H1 (cell line): ENCODE data around the gene URM1. TPM values are rescaled to one million over a fixed set of nuclear protein-coding genes. Genes with fewer than 3 reads are reported as not detected.
A peak's percentile ranks its signal among the peaks of the same experiment; 100 is the strongest.

Experiments used
- CTCF ChIA-PET: fragments of 300-600 bp; sonication (Branson Sonifier 250); formaldehyde crosslinking; loops from one replicate; lab custom pipeline; 2021; ENCODE audit not compliant: partially characterized antibody; lab: Charles Lee
- POLR2A ChIA-PET: fragments of 300-600 bp; sonication (Branson Sonifier 250); formaldehyde crosslinking; loops from one replicate; lab custom pipeline; 2021; ENCODE audit warnings: inconsistent platforms; ENCODE audit not compliant: partially characterized antibody; lab: Charles Lee
- DNase-seq, 2 experiments: peaks; one replicate each; pipeline versions ENCODE4 v3.0.0 to v3.0.0-alpha.2; 2010 to 2022; ENCODE audit warnings: low spot score in 2 of 2, low read depth in 1 of 2, mixed read lengths in 1 of 2
- FAIRE-seq: peaks from 2 replicates; lab custom pipeline; 2011; peaks lifted over from hg19 to GRCh38; lab: Jason Lieb, UNC
- H2AFZ ChIP-seq: 2 replicates; pipeline ENCODE4 v1.8.1; 2012; ENCODE audit warnings: low read length, inconsistent platforms
- H2AK5ac ChIP-seq: 2 replicates; pipeline ENCODE4 v1.6.1; 2013; ENCODE audit warnings: low read depth, low read length
- H2BK120ac ChIP-seq: replicated peaks from 2 replicates; pipeline ENCODE3; 2013; ENCODE audit warnings: low read depth, low read length, inconsistent platforms
- H2BK12ac ChIP-seq: 2 replicates; pipeline ENCODE4 v1.6.1; 2013; ENCODE audit warnings: low read depth, low read length
- H2BK15ac ChIP-seq: 2 replicates; pipeline ENCODE4 v1.6.1; 2013; ENCODE audit warnings: low read length
- H2BK20ac ChIP-seq: 2 replicates; pipeline ENCODE4 v1.6.1; 2013; ENCODE audit warnings: low read length
- H2BK5ac ChIP-seq: 2 replicates; pipeline ENCODE4 v1.6.1; 2013; ENCODE audit warnings: low read depth, low read length
- H3K14ac ChIP-seq: 2 replicates; pipeline ENCODE4 v1.6.1; 2013; ENCODE audit warnings: inconsistent platforms; ENCODE audit not compliant: insufficient read length
- H3K18ac ChIP-seq: 2 replicates; pipeline ENCODE4 v1.6.1; 2013; ENCODE audit warnings: low read length; ENCODE audit errors: extremely low read depth
- H3K23ac ChIP-seq: 2 replicates; pipeline ENCODE4 v1.6.1; 2013; ENCODE audit warnings: inconsistent platforms; ENCODE audit not compliant: insufficient read length
- H3K23me2 ChIP-seq: 2 replicates; pipeline ENCODE4 v1.6.1; 2013; ENCODE audit warnings: low read depth, low read length
- H3K27ac ChIP-seq: 2 replicates; pipeline ENCODE4 v1.6.1; 2011; ENCODE audit warnings: low read depth, low read length, inconsistent platforms
- H3K27me3 ChIP-seq, 4 experiments: replicated peaks in 1 of 4; 1 replicate in 1 of 4; 2 replicates in 3 of 4; pipeline versions ENCODE4 v1.6.1 to v1.8.1; 2011 to 2013; ENCODE audit warnings: low read length in 3 of 4, mild to moderate bottlenecking in 3 of 4, inconsistent platforms in 2 of 4, mixed read lengths in 2 of 4, moderate library complexity in 1 of 4; ENCODE audit not compliant: control insufficient read depth in 3 of 4, insufficient read depth in 3 of 4; ENCODE audit errors: extremely low read depth in 1 of 4
- H3K36me3 ChIP-seq, 4 experiments: 2 replicates each; pipeline versions ENCODE4 v1.6.1 to v1.8.1; 2011 to 2013; ENCODE audit warnings: mild to moderate bottlenecking in 4 of 4, low read length in 3 of 4, moderate library complexity in 2 of 4, control low read depth in 1 of 4, inconsistent platforms in 1 of 4; ENCODE audit not compliant: insufficient read depth in 4 of 4, control insufficient read depth in 2 of 4
- H3K4ac ChIP-seq: replicated peaks from 2 replicates; pipeline ENCODE3; 2013; ENCODE audit warnings: low read length, low read depth, mixed read lengths, inconsistent platforms; ENCODE audit not compliant: insufficient read length
- H3K4me1 ChIP-seq, 4 experiments: replicated peaks in 1 of 4; 1 replicate in 1 of 4; 2 replicates in 3 of 4; pipeline versions ENCODE4 v1.6.1 to v1.8.1; 2011 to 2013; ENCODE audit warnings: low read length in 3 of 4, inconsistent platforms in 2 of 4, mixed read lengths in 1 of 4; ENCODE audit not compliant: insufficient read depth in 4 of 4, control insufficient read depth in 3 of 4
- H3K4me2 ChIP-seq, 2 experiments: 2 replicates each; pipeline versions ENCODE4 v1.6.1 to v1.8.1; 2011 to 2013; ENCODE audit warnings: low read depth in 2 of 2, low read length in 2 of 2, control low read depth in 1 of 2, inconsistent platforms in 1 of 2, mild to moderate bottlenecking in 1 of 2; ENCODE audit not compliant: insufficient read depth in 1 of 2
- H3K4me3 ChIP-seq, 4 experiments: fragments of 200-600, 300-600 bp in 1 of 4; sonication (generic), shearing (Covaris generic), sonication (Bioruptor Twin) in 1 of 4; 2 replicates each; pipeline versions ENCODE4 v1.5.1 to v1.8.1; 2011 to 2016; ENCODE audit warnings: low read length in 4 of 4, low read depth in 3 of 4, control low read depth in 2 of 4, inconsistent platforms in 2 of 4, mild to moderate bottlenecking in 2 of 4, mixed read lengths in 1 of 4, moderate library complexity in 1 of 4; ENCODE audit not compliant: insufficient read depth in 2 of 4; ENCODE audit errors: extremely low read depth in 1 of 4
- H3K56ac ChIP-seq: replicated peaks from 2 replicates; pipeline ENCODE3; 2013; ENCODE audit warnings: low read depth, mild to moderate bottlenecking, mixed read lengths, low read length, inconsistent platforms; ENCODE audit not compliant: insufficient read length
- H3K79me1 ChIP-seq: 2 replicates; pipeline ENCODE4 v1.6.1; 2013; ENCODE audit warnings: low read depth, low read length, control low read depth
- H3K79me2 ChIP-seq, 2 experiments: 2 replicates each; pipeline versions ENCODE4 v1.6.1 to v1.8.1; 2012 to 2013; ENCODE audit warnings: low read length in 2 of 2, mild to moderate bottlenecking in 2 of 2, inconsistent platforms in 1 of 2; ENCODE audit not compliant: insufficient read depth in 2 of 2, control insufficient read depth in 1 of 2
- H3K9ac ChIP-seq, 4 experiments: replicated peaks in 1 of 4; 1 replicate in 1 of 4; 2 replicates in 3 of 4; pipeline versions ENCODE4 v1.6.1 to v1.8.1; 2011 to 2013; ENCODE audit warnings: low read depth in 3 of 4, low read length in 3 of 4, control low read depth in 2 of 4, mild to moderate bottlenecking in 2 of 4, moderate library complexity in 2 of 4, inconsistent platforms in 1 of 4; ENCODE audit errors: extremely low read depth in 1 of 4
- H3K9me3 ChIP-seq, 2 experiments: 2 replicates each; pipeline versions ENCODE4 v1.6.1 to v1.8.1; 2012 to 2013; ENCODE audit warnings: mild to moderate bottlenecking in 2 of 2, moderate library complexity in 2 of 2, control low read depth in 1 of 2, inconsistent platforms in 1 of 2, low read depth in 1 of 2, low read length in 1 of 2, mixed read lengths in 1 of 2; ENCODE audit not compliant: insufficient read depth in 2 of 2
- H4K20me1 ChIP-seq, 2 experiments: replicated peaks in 1 of 2; 2 replicates each; pipeline versions ENCODE3 to v1.8.1; 2011 to 2013; ENCODE audit warnings: inconsistent platforms in 2 of 2, low read length in 2 of 2, mild to moderate bottlenecking in 1 of 2; ENCODE audit not compliant: insufficient read depth in 2 of 2, control insufficient read depth in 1 of 2
- H4K5ac ChIP-seq: 2 replicates; pipeline ENCODE4 v1.6.1; 2013; ENCODE audit warnings: low read length, low read depth, mixed read lengths, inconsistent platforms; ENCODE audit not compliant: insufficient read length
- H4K8ac ChIP-seq: 2 replicates; pipeline ENCODE4 v1.8.0; 2013; ENCODE audit warnings: mild to moderate bottlenecking, moderate library complexity, low read length, inconsistent platforms; ENCODE audit not compliant: insufficient read depth; ENCODE audit errors: extremely low read depth
- H4K91ac ChIP-seq: replicated peaks from 2 replicates; pipeline ENCODE3; 2013; ENCODE audit warnings: low read length, mixed read lengths, inconsistent platforms; ENCODE audit not compliant: insufficient read length
- BCL11A ChIP-seq, 2 experiments: IDR thresholded peaks; one replicate each; pipeline ENCODE4 v1.6.1; 2011; ENCODE audit warnings: low read depth in 2 of 2, low read length in 2 of 2, mild to moderate bottlenecking in 2 of 2
- CBX5 ChIP-seq: fragments of 300-800, 300-1000 bp; sonication (generic); IDR thresholded peaks from 2 replicates; pipeline ENCODE4 v1.7.1; 2016; ENCODE audit warnings: antibody characterized with exemption, low read length, low read depth
- CEBPB ChIP-seq: IDR thresholded peaks from 2 replicates; pipeline ENCODE4 v1.6.1; 2012; ENCODE audit warnings: low read depth, low read length
- KDM1A ChIP-seq: fragments of 200-600, 300-600 bp; sonication (generic); IDR thresholded peaks from 2 replicates; pipeline ENCODE4 v1.7.1; 2016; ENCODE audit warnings: mild to moderate bottlenecking, low read length, borderline replicate concordance
- KDM4A ChIP-seq: IDR thresholded peaks from one replicate; pipeline ENCODE4 v1.7.1; 2012; ENCODE audit warnings: low read depth, mild to moderate bottlenecking, moderate library complexity, low read length, inconsistent platforms; ENCODE audit not compliant: severe bottlenecking
- SP1 ChIP-seq: IDR thresholded peaks from 2 replicates; pipeline ENCODE4 v1.6.1; 2011; ENCODE audit warnings: low read depth, low read length
- TEAD4 ChIP-seq: IDR thresholded peaks from 2 replicates; pipeline ENCODE4 v1.6.1; 2012; ENCODE audit warnings: low read depth, low read length, inconsistent platforms, mixed read lengths
- WGBS, 2 experiments: shearing (Covaris generic) in 1 of 2; methylation state at CpG; one replicate each; pipeline versions ENCODE4 v1.1.6 to v1.1.7; 2013 to 2015; ENCODE audit warnings: low lambda C conversion rate in 2 of 2, mixed read lengths in 2 of 2, inconsistent platforms in 1 of 2, low coverage in 1 of 2, missing lambda C conversion rate in 1 of 2; ENCODE audit not compliant: insufficient replicate concordance in 2 of 2, insufficient coverage in 1 of 2, insufficient read length in 1 of 2; ENCODE audit errors: extremely low coverage in 1 of 2, missing lambda C conversion rate in 1 of 2; 5-methylcytosine and 5-hydroxymethylcytosine counted together
- polyA plus RNA-seq, 7 experiments: library from polyadenylated mRNA; depleted of rRNA in 3 of 7; stranded (reverse) in 5 of 7; unstranded in 2 of 7; fragments of >200 nt in 5 of 7; fragments of 200-250 nt in 2 of 7; gene quantifications; 1 replicate in 5 of 7; 2 replicates in 1 of 7; 4 replicates in 1 of 7; pipeline versions ENCODE4 v1.2.1 to v1.2.3, GENCODE V29; 2011 to 2013; ENCODE audit warnings: missing spikeins in 2 of 7, mixed read lengths in 2 of 7
- total RNA-seq: library from RNA; stranded (reverse); fragmentation: NEBNext Ultra II Directional; extraction: Animal tissue kit (Norgen Biotek cat#: 25700); gene quantifications from 2 replicates; pipeline ENCODE4 v1.2.1, GENCODE V29; 2021
- TF ChIP-seq, protein P1 (sequence below): IDR thresholded peaks from 2 replicates; pipeline ENCODE4 v1.6.1; 2012; ENCODE audit warnings: inconsistent platforms

The URM1 gene
- total and polyA plus RNA-seq, 2 of the 8 experiments (the other 6 are each of a cell fraction or from before 2014, with no cell fraction given): 58.3 to 62.3 TPM

DNA sequence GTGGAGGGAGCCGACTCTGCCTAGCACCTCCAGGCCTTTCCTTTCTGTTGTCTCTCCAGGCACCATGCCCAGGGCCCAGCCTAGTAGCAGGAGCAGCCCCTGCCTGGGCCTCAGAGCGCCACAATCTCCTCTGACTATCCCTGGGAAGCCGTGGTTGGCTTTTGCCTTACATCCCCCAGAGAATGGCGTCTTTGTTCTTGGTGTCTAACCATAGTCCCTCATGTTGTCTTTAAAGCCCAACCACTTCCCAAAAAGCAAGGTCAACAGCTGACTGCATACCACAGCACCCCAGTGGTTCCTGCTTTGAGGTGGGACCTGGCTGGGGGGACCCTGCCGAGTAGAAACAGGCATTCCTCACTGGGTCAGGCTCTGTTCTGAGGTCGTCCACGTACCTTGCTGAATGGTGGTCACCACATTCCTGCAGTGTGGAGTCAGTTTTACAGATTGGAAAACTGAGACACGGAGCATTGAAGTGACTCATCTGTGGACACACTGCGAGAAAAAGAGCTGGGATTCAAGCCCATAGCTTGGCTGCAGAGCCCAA, 35.7 kb downstream of the URM1 start:
- no peak overlapping the region for H2AFZ ChIP-seq
- H3K9me3 ChIP-seq: peaks cover 0 to 3% of the 10 kb centered on the region in 2 experiments; a peak in 1 of 4 replicates
- no peak overlapping the region for H2AK5ac ChIP-seq
- TF ChIP-seq BCL11A (IDR thresholded peaks at IDR 0.05; ENCODE audit: low read depth in 2 of 2, low read length in 2 of 2) (no peak), KDM4A (no peak), CBX5 (no peak), SP1 (no peak), CEBPB (no peak), KDM1A (peak; percentile 48; the same call in 1 of the 2 replicates), TEAD4 (0 out of 2 replicates have a peak, but pooled peaks have one; percentile 61)
- TF ChIP-seq, protein P1, sequence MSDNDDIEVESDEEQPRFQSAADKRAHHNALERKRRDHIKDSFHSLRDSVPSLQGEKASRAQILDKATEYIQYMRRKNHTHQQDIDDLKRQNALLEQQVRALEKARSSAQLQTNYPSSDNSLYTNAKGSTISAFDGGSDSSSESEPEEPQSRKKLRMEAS: no peak
- no peak overlapping the region for H3K4me3 ChIP-seq
- ChIA-PET POLR2A (interaction anchor here (0.6 to 4.8 kb wide), 8 partner anchors 10 to 68 kb away, joined by 3 to 27 read pairs (median 4); partner anchors contain the start of gene URM1), CTCF (interaction anchor here (1.3 to 15.7 kb wide), 9 partner anchors 10 to 112 kb away, joined by 4 to 544 read pairs (median 5); partner anchors contain the start of gene URM1)
- FAIRE-seq: no peak
- no peak overlapping the region; the same call in 1 of the 2 replicates for H2BK15ac ChIP-seq
- 0 out of 2 replicates have a peak overlapping the region, but pooled peaks have one; percentile 6 for H2BK12ac ChIP-seq
- no peaks in the 10 kb centered on the region for H3K79me1 ChIP-seq
- H3K4me1 ChIP-seq: peaks cover 15 to 41% (median 20%) of the 10 kb centered on the region in 4 experiments
- no peak overlapping the region for H3K23ac ChIP-seq
- WGBS, 2 experiments: 90% methylated on average over 9 of the region's 9 CpGs; no CpG with 5 or more reads in 1 of the 2 experiments
- no peak overlapping the region for H4K91ac ChIP-seq
- no peak overlapping the region for H2BK5ac ChIP-seq
- H3K23me2 ChIP-seq: no peaks in the 10 kb centered on the region
- peaks cover 77 to 97% (median 90%) of the 10 kb centered on the region in 4 experiments for H3K27me3 ChIP-seq
- H2BK20ac ChIP-seq: no peak overlapping the region
- H2BK120ac ChIP-seq: no peak overlapping the region
- H4K20me1 ChIP-seq: peaks cover 0 to 1% of the 10 kb centered on the region in 2 experiments
- H4K8ac ChIP-seq: no peak overlapping the region
- H3K18ac ChIP-seq: no peak overlapping the region
- H3K56ac ChIP-seq: no peak overlapping the region
- H3K4me2 ChIP-seq: no peak overlapping the region
- H3K9ac ChIP-seq: no peak overlapping the region
- H3K14ac ChIP-seq: no peak overlapping the region
- no peak overlapping the region for H4K5ac ChIP-seq
- DNase-seq: no peak
- no peaks in the 10 kb centered on the region for H3K79me2 ChIP-seq
- no peaks in the 10 kb centered on the region for H3K36me3 ChIP-seq
- no peak overlapping the region for H3K27ac ChIP-seq
- no peak overlapping the region for H3K4ac ChIP-seq
